Posterior vena cava (tissue), 2 donors: Measurements from ENCODE around the gene SOX8. TPM values are rescaled to one million over a fixed set of nuclear protein-coding genes. Genes with fewer than 3 reads are reported as not detected.

Experiments used
- DNase-seq: peaks from one replicate; pipeline ENCODE4 v3.0.0-alpha.2; 2020; ENCODE audit warnings: low spot score
- intact Hi-C, 2 donors: fragments of 100-400 bp; cut with DNase I; formaldehyde crosslinking; loops; one replicate each; pipeline versions ENCODE4 v1.14.1 to v1.14.2; 2022 to 2023
- total RNA-seq, 2 donors: library from RNA; stranded (reverse); fragmentation: NEBNext Ultra II Directional; extraction: Animal tissue kit (Norgen Biotek cat#: 25700); gene quantifications; one replicate each; pipeline ENCODE4 v1.2.1, GENCODE V29; 2021
- donor health status: DM: yes; HTN: yes; CAD: no.
- donor health status: DM: yes; HTN: yes; CAD: no.

The SOX8 gene
- total RNA-seq, 2 donors from 2014 or later = 0.71 to 0.79 TPM

DNA sequence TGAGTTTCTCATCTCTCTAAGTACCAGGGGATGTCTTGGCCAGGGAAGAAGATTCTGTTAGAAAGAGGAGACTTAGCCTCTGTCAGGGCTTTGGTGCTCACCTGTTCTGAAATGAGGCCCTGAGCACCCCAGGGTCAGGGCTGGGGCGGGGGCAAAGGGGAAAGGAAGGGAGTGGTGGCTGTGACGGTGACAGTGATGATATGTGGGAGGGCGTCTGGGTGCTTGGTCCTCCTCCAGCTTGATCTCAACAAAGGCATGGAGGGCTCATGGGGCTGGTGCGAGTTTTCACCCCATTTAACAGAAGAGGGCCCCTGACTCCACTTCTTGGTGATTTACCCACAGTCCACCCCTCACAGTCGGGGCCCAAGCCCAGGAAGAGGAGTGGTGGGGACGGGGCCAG lies 15.1 kb downstream of the SOX8 start:
- no peak for DNase-seq
- intact Hi-C loops = no loop called here

GRCh38 chr16:997440-998051 lies 16.0 kb downstream of the SOX8 start:
- no peak for DNase-seq
- intact Hi-C loops = no loop called here

GRCh38 chr16:998211-998610 lies 16.6 kb downstream of the SOX8 start:
- intact Hi-C loops = no loop called here
- DNase-seq = no peak

GRCh38 chr16:998615-999014 lies 17.0 kb downstream of the SOX8 start:
- DNase-seq = no peak
- intact Hi-C loops = no loop called here

GRCh38 chr16:999677-1000076 lies 18.1 kb downstream of the SOX8 start:
- intact Hi-C loops = no loop called here

GRCh38 chr16:1000608-1001007 lies 19.0 kb downstream of the SOX8 start:
- intact Hi-C loops = no loop called here

More at GRCh38 chr16:999677-1000076, 18.1 kb downstream of the SOX8 start:
- DNase-seq = no peak

DNA sequence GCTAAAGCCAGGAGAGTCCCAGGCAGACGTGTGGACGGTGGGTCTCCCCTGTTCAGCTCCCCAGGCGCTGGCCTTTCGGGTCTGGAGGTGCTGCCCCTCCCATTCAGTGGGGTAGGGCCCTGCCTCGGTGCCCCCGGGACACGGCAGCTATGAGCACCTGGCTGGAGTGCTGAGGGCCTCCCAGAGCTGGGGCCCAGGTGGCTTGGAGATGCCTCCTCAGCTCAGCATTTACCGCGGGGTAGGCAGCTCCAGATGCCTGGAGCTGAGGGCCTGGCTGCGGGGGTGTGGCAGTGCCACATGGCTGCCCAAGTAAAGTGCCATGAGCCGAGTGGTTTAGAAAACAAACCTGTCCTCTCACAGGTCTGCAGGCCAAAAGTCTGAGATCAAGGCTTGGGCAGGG lies 19.5 kb downstream of the SOX8 start:
- intact Hi-C loops = no loop called here
- no peak for DNase-seq

More at GRCh38 chr16:1000608-1001007, 19.0 kb downstream of the SOX8 start:
- no peak for DNase-seq

- no peak for DNase-seq
- intact Hi-C loops = loop anchor here in 1 of 2 donors (1.0 kb wide), 1 partner anchor 298 kb away; no protein-coding TSS in a partner anchor
These were observed 21.0 kb downstream of the SOX8 start for GRCh38 chr16:1002399-1003166.

- no peak for DNase-seq
- intact Hi-C loops = no loop called here
These were observed 22.1 kb downstream of the SOX8 start for GRCh38 chr16:1003391-1004347.

GRCh38 chr16:1005286-1005685 lies 23.7 kb downstream of the SOX8 start:
- intact Hi-C loops = no loop called here
- DNase-seq = no peak

GRCh38 chr16:1006781-1007180 lies 25.2 kb downstream of the SOX8 start:
- DNase-seq = no peak
- intact Hi-C loops = no loop called here

DNA sequence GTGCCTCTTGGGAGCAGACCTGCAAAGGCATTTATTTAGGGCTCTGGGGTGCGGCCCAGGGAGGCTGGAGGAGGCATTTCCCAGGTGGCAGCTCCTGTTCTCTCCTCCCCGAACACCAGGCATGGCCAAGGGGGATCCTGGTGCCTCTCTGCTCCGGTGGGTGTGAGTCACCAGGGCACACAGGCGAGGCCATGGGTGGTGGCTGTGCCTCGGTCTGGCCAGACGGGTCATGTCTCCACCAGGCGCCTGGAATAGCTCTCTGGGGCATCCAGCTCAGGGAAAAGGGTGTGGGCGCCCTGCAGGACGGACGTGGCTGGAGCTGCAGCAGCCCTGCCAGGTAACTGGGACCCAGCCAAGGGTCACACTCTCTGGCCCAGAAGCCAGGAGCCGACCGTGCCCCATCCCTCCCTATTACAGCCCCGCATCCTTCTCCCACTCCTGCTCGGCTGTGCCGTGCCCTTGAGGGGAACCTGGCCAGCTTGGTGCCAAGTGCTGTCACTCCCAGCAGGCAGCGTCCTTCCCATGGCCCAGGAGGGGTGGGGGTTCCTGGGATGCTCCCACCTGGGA lies 25.8 kb downstream of the SOX8 start:
- intact Hi-C loops = no loop called here
- no peak for DNase-seq

GRCh38 chr16:1008085-1008484 lies 26.5 kb downstream of the SOX8 start:
- no peak for DNase-seq
- intact Hi-C loops = no loop called here

DNA sequence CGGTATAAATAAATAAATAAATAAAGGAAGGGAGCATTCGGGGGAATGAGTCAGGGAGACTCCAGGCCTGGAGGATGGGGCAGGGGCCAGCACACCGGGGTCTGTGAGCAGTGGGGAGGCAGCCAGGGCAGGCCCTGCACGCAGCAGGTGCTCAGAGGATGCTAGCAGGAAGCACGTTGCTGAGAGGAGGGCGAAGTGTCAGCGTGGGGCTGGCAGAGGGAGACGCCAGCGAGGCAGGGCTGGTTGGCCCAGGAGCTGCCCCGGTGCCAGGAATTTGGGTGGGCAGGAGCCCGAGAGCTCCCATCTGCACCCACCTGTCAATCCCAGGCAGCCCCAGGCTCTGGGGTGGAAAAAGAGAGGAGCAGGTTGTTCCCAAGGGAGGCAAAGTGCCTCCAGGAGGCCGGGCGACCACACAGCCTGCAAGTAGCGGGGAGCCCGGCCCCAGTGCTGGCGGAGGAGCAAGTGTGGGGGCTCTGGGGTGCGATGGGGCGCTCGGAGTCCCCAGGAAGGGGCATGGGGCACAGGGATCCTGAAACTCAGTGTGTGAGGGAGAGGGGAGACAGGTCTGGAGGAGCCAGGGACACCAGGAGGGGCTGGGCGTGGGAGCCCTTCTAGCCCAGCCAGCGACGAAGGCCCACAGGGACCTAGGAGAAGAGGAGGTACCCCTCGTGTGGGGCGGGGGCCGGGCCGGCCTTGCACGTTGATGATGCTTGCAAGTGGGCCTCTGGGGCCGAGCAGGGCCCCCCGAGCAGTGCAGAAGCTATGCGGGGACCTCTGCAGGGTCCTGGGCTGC lies 28.0 kb downstream of the SOX8 start:
- intact Hi-C loops = no loop called here
- DNase-seq = no peak

GRCh38 chr16:1010251-1010650 lies 28.7 kb downstream of the SOX8 start:
- DNase-seq = no peak
- intact Hi-C loops = no loop called here

DNA sequence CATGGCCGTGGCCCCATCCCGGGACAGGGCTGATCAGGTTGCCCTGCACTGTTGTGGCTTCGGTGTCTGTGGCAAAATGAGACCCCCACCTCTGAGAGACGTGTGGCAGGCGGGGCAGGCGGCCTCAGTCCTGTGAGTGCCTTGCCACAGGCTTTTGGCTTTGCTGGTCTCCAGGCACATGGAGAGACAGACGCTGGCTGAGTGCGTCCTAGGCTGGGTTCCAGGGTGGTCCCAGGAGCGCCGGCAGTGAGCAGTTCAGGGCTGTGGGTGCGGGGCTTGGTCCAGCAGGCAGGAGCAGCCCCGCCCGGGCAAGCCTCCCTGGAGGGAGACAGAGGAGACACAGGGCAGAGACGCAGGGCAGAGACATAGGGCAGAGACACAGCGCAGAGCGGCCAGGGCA lies 29.2 kb downstream of the SOX8 start:
- intact Hi-C loops = no loop called here
- DNase-seq = no peak

GRCh38 chr16:1011316-1012082 lies 29.9 kb downstream of the SOX8 start:
- intact Hi-C loops = no loop called here
- DNase-seq = no peak

DNA sequence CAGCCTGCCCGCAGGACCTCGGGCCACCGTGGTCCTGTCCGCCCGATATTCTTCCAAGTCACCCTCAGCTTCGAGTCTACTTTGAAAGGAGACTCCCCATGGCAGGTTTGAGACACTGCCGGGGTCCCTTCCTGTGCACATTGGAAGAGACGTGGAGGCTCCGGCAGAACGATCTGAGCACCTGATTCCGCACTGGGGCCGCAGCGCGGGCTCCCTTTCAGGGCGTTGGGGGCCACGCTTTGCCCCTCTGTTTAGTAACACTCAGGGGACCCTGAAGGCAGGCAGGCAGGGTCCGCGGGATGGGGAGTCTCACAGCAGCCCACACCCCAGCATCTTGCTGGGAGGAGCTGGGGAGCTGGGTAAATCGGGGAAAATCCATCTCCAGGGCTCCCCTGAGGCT lies 30.6 kb downstream of the SOX8 start:
- intact Hi-C loops = no loop called here
- DNase-seq = no peak
